ENCODE data around the gene UBE2K. TPM values are rescaled to one million over a fixed set of nuclear protein-coding genes. Genes with fewer than 3 reads are reported as not detected.
"Not testable (repeated sequence)": the region's sequence is repeated elsewhere in the genome, so short reads cannot be mapped to it uniquely, and the experiment has no call there.

UBE2K gene
- total RNA-seq: 10 to 100 TPM; 45.0 to 51.2 TPM
- 10 to 100 TPM; 53.9 to 79.5 TPM for polyA plus RNA-seq

- H3K27me3 ChIP-seq (ENCODE audit: insufficient read depth, low read length): no peaks in the 10 kb centered on the region
- peak within 1 kb of the TSS; percentile 88 for H3K27ac ChIP-seq (ENCODE audit: low read depth, low read length)
- Mint-ChIP-seq H3K9me3 (peaks cover 0 to 3% (median 0%) of the 10 kb centered on the region in 8 donors), H3K36me3 (peaks cover 0 to 9% of the 10 kb centered on the region in 2 donors), H3K4me3 (peak within 1 kb of the TSS; percentile 96 to 100 (median 98)), H3K4me1 (peaks cover 27 to 54% (median 37%) of the 10 kb centered on the region in 4 donors), H3K27ac (peak within 1 kb of the TSS; percentile 94 to 100 (median 99)), H3K27me3 (no peaks in the 10 kb centered on the region)
- ChIA-PET CTCF (ENCODE audit: partially characterized antibody) (interaction anchor here (0.6 to 3.4 kb wide), 14 partner anchors 9 to 627 kb away, joined by 3 to 16 read pairs (median 4); partner anchors contain the start of genes PDS5A and SMIM14), POLR2A (ENCODE audit: partially characterized antibody) (interaction anchor here (0.6 to 3.2 kb wide), 24 partner anchors 10 to 1156 kb away, joined by 3 to 19 read pairs (median 4); partner anchors contain the start of genes LIAS, N4BP2, PDS5A and RFC1)
- intact Hi-C loops (cut with micrococcal nuclease): loop anchor here (1.0 to 5.0 kb wide), 10 partner anchors 59 to 1144 kb away; partner anchors contain the start of genes LIAS, N4BP2, PDS5A and RHOH
- H3K36me3 ChIP-seq (ENCODE audit: insufficient read depth, low read length): no peaks in the 10 kb centered on the region
- peak within 1 kb of the TSS; percentile 79 to 93 for H3K4me3 ChIP-seq (ENCODE audit: low read length in 2 of 2)
- no peaks in the 10 kb centered on the region for H3K9me3 ChIP-seq (ENCODE audit: control insufficient read depth in 1 of 2, low read length in 2 of 2)
- peaks cover 50% of the 10 kb centered on the region for H3K4me1 ChIP-seq (ENCODE audit: insufficient read depth, low read length)
- DNase-seq: peak; percentile 86 to 93 (median 91)
Measured at GRCh38 chr4:39697740-39698423, at the start of gene UBE2K. TSS of gene UBE2K (plus strand) at chr4:39698136. CDS start at chr4:39698328, 192 bp downstream.

GRCh38 chr4:39648213-39648612, 49.7 kb upstream of the UBE2K start:
- H3K27me3 Mint-ChIP-seq: no peaks in the 10 kb centered on the region
- no peaks in the 10 kb centered on the region for H3K27me3 ChIP-seq (ENCODE audit: insufficient read depth, low read length)

GRCh38 chr4:39648827-39649558, 48.9 kb upstream of the UBE2K start:
- ChIA-PET CTCF (ENCODE audit: partially characterized antibody) (no interaction called here), POLR2A (ENCODE audit: partially characterized antibody) (interaction anchor here (2.7 kb wide), 1 partner anchor 11 kb away, joined by 8 read pairs; the partner anchor contains the start of gene SMIM14)
- no peak for DNase-seq
- H3K27me3 ChIP-seq (ENCODE audit: insufficient read depth, low read length): no peaks in the 10 kb centered on the region
- Mint-ChIP-seq H3K36me3 (no peaks in the 10 kb centered on the region), H3K4me1 (no peaks in the 10 kb centered on the region), H3K9me3 (no peaks in the 10 kb centered on the region), H3K27me3 (no peaks in the 10 kb centered on the region), H3K27ac (peak overlapping the region in 1 of 7 donors; percentile 48), H3K4me3 (no peak overlapping the region)
- H3K4me3 ChIP-seq (ENCODE audit: low read length in 2 of 2): no peak overlapping the region
- H3K36me3 ChIP-seq (ENCODE audit: insufficient read depth, low read length): no peaks in the 10 kb centered on the region
- no peak overlapping the region for H3K27ac ChIP-seq (ENCODE audit: low read depth, low read length)
- no peaks in the 10 kb centered on the region for H3K9me3 ChIP-seq (ENCODE audit: control insufficient read depth in 1 of 2, low read length in 2 of 2)
- no peaks in the 10 kb centered on the region for H3K4me1 ChIP-seq (ENCODE audit: insufficient read depth, low read length)
- intact Hi-C loops (cut with micrococcal nuclease): no loop called here

More at GRCh38 chr4:39648213-39648612, 49.7 kb upstream of the UBE2K start:
- Mint-ChIP-seq H3K27ac (no peak overlapping the region), H3K36me3 (no peaks in the 10 kb centered on the region), H3K9me3 (no peaks in the 10 kb centered on the region), H3K4me3 (no peak overlapping the region), H3K4me1 (no peaks in the 10 kb centered on the region)
- H3K27ac ChIP-seq (ENCODE audit: low read depth, low read length): no peak overlapping the region
- DNase-seq: no peak
- POLR2A ChIA-PET (ENCODE audit: partially characterized antibody): interaction anchor here (2.7 kb wide), 1 partner anchor 10 kb away, joined by 8 read pairs; the partner anchor contains the start of gene SMIM14
- intact Hi-C loops (cut with micrococcal nuclease): no loop called here
- no peaks in the 10 kb centered on the region for H3K36me3 ChIP-seq (ENCODE audit: insufficient read depth, low read length)
- CTCF ChIA-PET (ENCODE audit: partially characterized antibody): no interaction called here
- H3K4me3 ChIP-seq (ENCODE audit: low read length in 2 of 2): no peak overlapping the region
- H3K9me3 ChIP-seq (ENCODE audit: control insufficient read depth in 1 of 2, low read length in 2 of 2): no peaks in the 10 kb centered on the region
- H3K4me1 ChIP-seq (ENCODE audit: insufficient read depth, low read length): no peaks in the 10 kb centered on the region

- Histone ChIP-seq H3K4me3 (ENCODE audit: low read length in 2 of 2) (no peak overlapping the region), H3K27me3 (ENCODE audit: insufficient read depth, low read length) (no peaks in the 10 kb centered on the region), H3K9me3 (ENCODE audit: control insufficient read depth in 1 of 2, low read length in 2 of 2) (no peaks in the 10 kb centered on the region), H3K4me1 (ENCODE audit: insufficient read depth, low read length) (no peaks in the 10 kb centered on the region), H3K36me3 (ENCODE audit: insufficient read depth, low read length) (no peaks in the 10 kb centered on the region), H3K27ac (ENCODE audit: low read depth, low read length) (no peak overlapping the region)
- Mint-ChIP-seq H3K27ac (no peak overlapping the region), H3K36me3 (no peaks in the 10 kb centered on the region), H3K4me3 (no peak overlapping the region), H3K9me3 (no peaks in the 10 kb centered on the region), H3K4me1 (no peaks in the 10 kb centered on the region), H3K27me3 (no peaks in the 10 kb centered on the region)
- intact Hi-C loops (cut with micrococcal nuclease): no loop called here
- CTCF ChIA-PET (ENCODE audit: partially characterized antibody): no interaction called here
- POLR2A ChIA-PET (ENCODE audit: partially characterized antibody): interaction anchor here (2.7 kb wide), 1 partner anchor 11 kb away, joined by 8 read pairs; the partner anchor contains the start of gene SMIM14
- DNase-seq: no peak
Measured at GRCh38 chr4:39649639-39650265, 48.2 kb upstream of the UBE2K start.

GRCh38 chr4:39651586-39651985, 46.4 kb upstream of the UBE2K start:
- H3K4me3 ChIP-seq (ENCODE audit: low read length in 2 of 2); H3K9me3 Mint-ChIP-seq; H3K4me3 Mint-ChIP-seq; H3K9me3 ChIP-seq (ENCODE audit: control insufficient read depth in 1 of 2, low read length in 2 of 2); intact Hi-C loops (cut with micrococcal nuclease); H3K4me1 Mint-ChIP-seq; DNase-seq; CTCF ChIA-PET (ENCODE audit: partially characterized antibody); H3K27me3 ChIP-seq (ENCODE audit: insufficient read depth, low read length); H3K36me3 Mint-ChIP-seq; H3K27me3 Mint-ChIP-seq; H3K36me3 ChIP-seq (ENCODE audit: insufficient read depth, low read length); H3K4me1 ChIP-seq (ENCODE audit: insufficient read depth, low read length); H3K27ac ChIP-seq (ENCODE audit: low read depth, low read length); H3K27ac Mint-ChIP-seq: not testable (repeated sequence)
- POLR2A ChIA-PET (ENCODE audit: partially characterized antibody): interaction anchor here (0.7 kb wide), 1 partner anchor 997 kb away, joined by 3 read pairs; no protein-coding TSS in a partner anchor

GRCh38 chr4:39655211-39655610, 42.7 kb upstream of the UBE2K start:
- no peak overlapping the region for H3K27ac Mint-ChIP-seq
- Histone ChIP-seq H3K36me3 (ENCODE audit: insufficient read depth, low read length) (no peaks in the 10 kb centered on the region), H3K4me3 (ENCODE audit: low read length in 2 of 2) (no peak overlapping the region), H3K27ac (ENCODE audit: low read depth, low read length) (no peak overlapping the region), H3K9me3 (ENCODE audit: control insufficient read depth in 1 of 2, low read length in 2 of 2) (no peaks in the 10 kb centered on the region), H3K27me3 (ENCODE audit: insufficient read depth, low read length) (no peaks in the 10 kb centered on the region), H3K4me1 (ENCODE audit: insufficient read depth, low read length) (no peaks in the 10 kb centered on the region)
- no peaks in the 10 kb centered on the region for H3K4me1 Mint-ChIP-seq
- DNase-seq: no peak
- no peaks in the 10 kb centered on the region for H3K9me3 Mint-ChIP-seq
- no peaks in the 10 kb centered on the region for H3K27me3 Mint-ChIP-seq
- no peak overlapping the region for H3K4me3 Mint-ChIP-seq
- intact Hi-C loops (cut with micrococcal nuclease): no loop called here
- H3K36me3 Mint-ChIP-seq: no peaks in the 10 kb centered on the region
- CTCF ChIA-PET (ENCODE audit: partially characterized antibody): no interaction called here
- POLR2A ChIA-PET (ENCODE audit: partially characterized antibody): no interaction called here

GRCh38 chr4:39655876-39656275, 42.1 kb upstream of the UBE2K start:
- Histone ChIP-seq H3K4me1 (ENCODE audit: insufficient read depth, low read length) (no peaks in the 10 kb centered on the region), H3K9me3 (ENCODE audit: control insufficient read depth in 1 of 2, low read length in 2 of 2) (no peaks in the 10 kb centered on the region), H3K27ac (ENCODE audit: low read depth, low read length) (no peak overlapping the region), H3K36me3 (ENCODE audit: insufficient read depth, low read length) (no peaks in the 10 kb centered on the region), H3K27me3 (ENCODE audit: insufficient read depth, low read length) (no peaks in the 10 kb centered on the region), H3K4me3 (ENCODE audit: low read length in 2 of 2) (no peak overlapping the region)
- H3K9me3 Mint-ChIP-seq: no peaks in the 10 kb centered on the region
- CTCF ChIA-PET (ENCODE audit: partially characterized antibody): interaction anchor here (0.7 to 1.2 kb wide), 2 partner anchors 17 to 178 kb away, joined by 3 read pairs; no protein-coding TSS in a partner anchor
- H3K4me1 Mint-ChIP-seq: no peaks in the 10 kb centered on the region
- POLR2A ChIA-PET (ENCODE audit: partially characterized antibody): interaction anchor here (0.7 kb wide), 1 partner anchor 191 kb away, joined by 3 read pairs; no protein-coding TSS in a partner anchor
- intact Hi-C loops (cut with micrococcal nuclease): no loop called here
- DNase-seq: no peak
- H3K27ac Mint-ChIP-seq: no peak overlapping the region
- no peak overlapping the region for H3K4me3 Mint-ChIP-seq
- H3K36me3 Mint-ChIP-seq: no peaks in the 10 kb centered on the region
- no peaks in the 10 kb centered on the region for H3K27me3 Mint-ChIP-seq
